Ishikawa (cell line): ENCODE results near the gene ABHD3.

Source experiments
- CEBPB ChIP-seq: IDR thresholded peaks from 2 replicates; pipeline ENCODE4 v1.6.1; 2012
- CREB1 ChIP-seq: IDR thresholded peaks from 2 replicates; pipeline ENCODE4 v1.6.1; 2012; ENCODE audit warnings: low read depth
- EGR1 ChIP-seq: IDR thresholded peaks from 2 replicates; pipeline ENCODE4 v1.6.1; 2012
- EP300 ChIP-seq: IDR thresholded peaks from 2 replicates; pipeline ENCODE4 v1.6.1; 2012; ENCODE audit warnings: borderline replicate concordance
- FOXM1 ChIP-seq: IDR thresholded peaks from 2 replicates; pipeline ENCODE4 v1.6.1; 2012; ENCODE audit warnings: low read depth, borderline replicate concordance
- MAX ChIP-seq: IDR thresholded peaks from 2 replicates; pipeline ENCODE4 v1.6.1; 2012
- NFIC ChIP-seq: IDR thresholded peaks from 2 replicates; pipeline ENCODE4 v1.6.1; 2012
- RAD21 ChIP-seq: IDR thresholded peaks from 2 replicates; pipeline ENCODE4 v1.6.1; 2012; ENCODE audit warnings: low read depth
- REST ChIP-seq: IDR thresholded peaks from 2 replicates; pipeline ENCODE4 v1.6.1; 2012; ENCODE audit warnings: low read depth, mild to moderate bottlenecking
- TAF1 ChIP-seq: IDR thresholded peaks from 2 replicates; pipeline ENCODE4 v1.6.1; 2012; ENCODE audit warnings: low read depth, mild to moderate bottlenecking
- TCF12 ChIP-seq: IDR thresholded peaks from 2 replicates; pipeline ENCODE4 v1.6.1; 2012; ENCODE audit warnings: low read depth
- TEAD4 ChIP-seq: IDR thresholded peaks from 2 replicates; pipeline ENCODE4 v1.6.1; 2012
- USF1 ChIP-seq: IDR thresholded peaks from 2 replicates; pipeline ENCODE4 v1.6.1; 2012
- YY1 ChIP-seq: IDR thresholded peaks from 2 replicates; pipeline ENCODE4 v1.6.1; 2012; ENCODE audit warnings: low read depth
- ZBTB7A ChIP-seq: IDR thresholded peaks from 2 replicates; pipeline ENCODE4 v1.6.1; 2012; ENCODE audit warnings: low read depth

The ABHD3 gene

GRCh38 chr18:21733011-21733410, 28.4 kb upstream of the ABHD3 start:
- TF ChIP-seq TCF12: no peak
- TF ChIP-seq EGR1: no peak
- TF ChIP-seq TAF1: no peak
- no peak for TF ChIP-seq NFIC
- no peak for TF ChIP-seq USF1
- TF ChIP-seq ZBTB7A: no peak
- TF ChIP-seq TEAD4: no peak

- no peak for TF ChIP-seq CREB1
- no peak for TF ChIP-seq FOXM1
- TF ChIP-seq TEAD4: no peak
- TF ChIP-seq USF1: no peak
- no peak for TF ChIP-seq YY1
- TF ChIP-seq MAX: no peak
- TF ChIP-seq EGR1: no peak
- TF ChIP-seq CEBPB: no peak
- no peak for TF ChIP-seq RAD21
- no peak for TF ChIP-seq EP300
- no peak for TF ChIP-seq ZBTB7A
- TF ChIP-seq TCF12: no peak
- no peak for TF ChIP-seq NFIC
- TF ChIP-seq TAF1: no peak
- no peak for TF ChIP-seq REST
These were observed 23.1 kb upstream of the ABHD3 start for GRCh38 chr18:21727702-21728101.

GRCh38 chr18:21725201-21725600, 20.6 kb upstream of the ABHD3 start:
- no peak for TF ChIP-seq CREB1
- no peak for TF ChIP-seq EP300
- no peak for TF ChIP-seq TEAD4
- TF ChIP-seq ZBTB7A: no peak

- TF ChIP-seq CEBPB (no peak), FOXM1 (no peak), NFIC (no peak), REST (no peak), MAX (no peak), USF1 (no peak), YY1 (no peak), RAD21 (no peak), CREB1 (no peak), EGR1 (no peak), TCF12 (no peak)
These were observed 18.1 kb upstream of the ABHD3 start for GRCh38 chr18:21722687-21723086.

- TF ChIP-seq CEBPB (no peak), RAD21 (no peak), TEAD4 (no peak), EP300 (no peak), FOXM1 (no peak), NFIC (no peak), REST (no peak), USF1 (no peak), EGR1 (no peak), ZBTB7A (no peak), MAX (no peak), TCF12 (no peak), YY1 (no peak), CREB1 (no peak), TAF1 (no peak)
These were observed 9.9 kb upstream of the ABHD3 start for GRCh38 chr18:21714474-21714873.
